Skeletal muscle satellite cell (primary cell): ENCODE measurements around the gene TCF12.
"Not testable (repeated sequence)": the region's sequence is repeated elsewhere in the genome, so short reads cannot be mapped to it uniquely, and the experiment has no call there.

Experiments
- H3K27me3 ChIP-seq: 2 replicates; pipeline ENCODE4 v1.7.0; 2013; ENCODE audit warnings: low read length; ENCODE audit not compliant: control insufficient read depth, insufficient read depth
- H3K36me3 ChIP-seq: 2 replicates; pipeline ENCODE4 v1.7.0; 2013; ENCODE audit warnings: mild to moderate bottlenecking, control low read depth, low read length; ENCODE audit not compliant: insufficient read depth
- H3K4me1 ChIP-seq: 2 replicates; pipeline ENCODE4 v1.7.0; 2013; ENCODE audit warnings: low read length; ENCODE audit not compliant: control insufficient read depth, insufficient read depth
- H3K4me2 ChIP-seq: 2 replicates; pipeline ENCODE4 v1.7.0; 2013; ENCODE audit warnings: mild to moderate bottlenecking, low read length
- H3K4me3 ChIP-seq: 2 replicates; pipeline ENCODE4 v1.7.0; 2013; ENCODE audit warnings: low read length
- H3K9ac ChIP-seq: 2 replicates; pipeline ENCODE4 v1.7.0; 2013; ENCODE audit warnings: mild to moderate bottlenecking, low read depth, low read length, moderate library complexity
- H3K9me3 ChIP-seq: replicated peaks from 2 replicates; pipeline ENCODE4 v1.7.0; 2013; ENCODE audit warnings: mild to moderate bottlenecking, control low read depth, low read length

TCF12 gene

GRCh38 chr15:56950979-56951378 is 32.5 kb downstream of the TCF12 start:
- no peaks in the 10 kb centered on the region for H3K36me3 ChIP-seq
- H3K9ac ChIP-seq = no peak overlapping the region
- H3K27me3 ChIP-seq = no peaks in the 10 kb centered on the region
- H3K4me2 ChIP-seq = no peak overlapping the region
- H3K4me1 ChIP-seq = peaks cover 12% of the 10 kb centered on the region
- no peaks in the 10 kb centered on the region for H3K9me3 ChIP-seq
- H3K4me3 ChIP-seq = no peak overlapping the region

GRCh38 chr15:56953790-56954189 is 35.3 kb downstream of the TCF12 start:
- peaks cover 4% of the 10 kb centered on the region for H3K4me1 ChIP-seq
- H3K4me2 ChIP-seq = no peak overlapping the region
- no peaks in the 10 kb centered on the region for H3K27me3 ChIP-seq
- H3K4me3 ChIP-seq = no peak overlapping the region
- no peaks in the 10 kb centered on the region for H3K9me3 ChIP-seq
- H3K36me3 ChIP-seq = no peaks in the 10 kb centered on the region
- no peak overlapping the region for H3K9ac ChIP-seq

GRCh38 chr15:56955011-56955410 is 36.6 kb downstream of the TCF12 start:
- H3K4me2 ChIP-seq, H3K9me3 ChIP-seq, H3K4me3 ChIP-seq, H3K9ac ChIP-seq, H3K27me3 ChIP-seq, H3K4me1 ChIP-seq, H3K36me3 ChIP-seq: not testable (repeated sequence)

GRCh38 chr15:56956538-56956937 is 38.1 kb downstream of the TCF12 start:
- Histone ChIP-seq H3K27me3 (no peaks in the 10 kb centered on the region), H3K4me1 (no peaks in the 10 kb centered on the region), H3K36me3 (no peaks in the 10 kb centered on the region), H3K4me2 (no peak overlapping the region), H3K4me3 (no peak overlapping the region), H3K9me3 (no peaks in the 10 kb centered on the region), H3K9ac (no peak overlapping the region)

- Histone ChIP-seq H3K4me1 (no peaks in the 10 kb centered on the region), H3K4me2 (no peak overlapping the region), H3K27me3 (no peaks in the 10 kb centered on the region), H3K9ac (no peak overlapping the region), H3K4me3 (no peak overlapping the region), H3K9me3 (no peaks in the 10 kb centered on the region), H3K36me3 (no peaks in the 10 kb centered on the region)
Measured at GRCh38 chr15:56957812-56958406, 39.5 kb downstream of the TCF12 start.

GRCh38 chr15:56959318-56959648 is 40.8 kb downstream of the TCF12 start:
- no peak overlapping the region for H3K9ac ChIP-seq
- H3K4me3 ChIP-seq = no peak overlapping the region
- H3K27me3 ChIP-seq = no peaks in the 10 kb centered on the region
- no peaks in the 10 kb centered on the region for H3K36me3 ChIP-seq
- no peaks in the 10 kb centered on the region for H3K9me3 ChIP-seq
- no peaks in the 10 kb centered on the region for H3K4me1 ChIP-seq
- no peak overlapping the region for H3K4me2 ChIP-seq

GRCh38 chr15:56960116-56960515 is 41.7 kb downstream of the TCF12 start:
- H3K27me3 ChIP-seq = no peaks in the 10 kb centered on the region
- H3K4me3 ChIP-seq = no peak overlapping the region
- H3K4me2 ChIP-seq = no peak overlapping the region
- no peaks in the 10 kb centered on the region for H3K4me1 ChIP-seq
- no peaks in the 10 kb centered on the region for H3K9me3 ChIP-seq
- no peak overlapping the region for H3K9ac ChIP-seq
- H3K36me3 ChIP-seq = no peaks in the 10 kb centered on the region

- no peaks in the 10 kb centered on the region for H3K27me3 ChIP-seq
- no peak overlapping the region for H3K4me2 ChIP-seq
- H3K9ac ChIP-seq = no peak overlapping the region
- H3K36me3 ChIP-seq = no peaks in the 10 kb centered on the region
- H3K4me1 ChIP-seq = no peaks in the 10 kb centered on the region
- no peak overlapping the region for H3K4me3 ChIP-seq
- H3K9me3 ChIP-seq = no peaks in the 10 kb centered on the region
Measured at GRCh38 chr15:56963126-56963525, 44.7 kb downstream of the TCF12 start.

GRCh38 chr15:56963710-56964109 is 45.3 kb downstream of the TCF12 start:
- no peaks in the 10 kb centered on the region for H3K4me1 ChIP-seq
- no peak overlapping the region for H3K9ac ChIP-seq
- no peak overlapping the region for H3K4me3 ChIP-seq
- H3K9me3 ChIP-seq = no peaks in the 10 kb centered on the region
- H3K27me3 ChIP-seq = no peaks in the 10 kb centered on the region
- no peaks in the 10 kb centered on the region for H3K36me3 ChIP-seq
- H3K4me2 ChIP-seq = no peak overlapping the region

- H3K9ac ChIP-seq = no peak overlapping the region
- no peak overlapping the region for H3K4me3 ChIP-seq
- no peaks in the 10 kb centered on the region for H3K9me3 ChIP-seq
- H3K4me1 ChIP-seq = no peaks in the 10 kb centered on the region
- H3K36me3 ChIP-seq = no peaks in the 10 kb centered on the region
- H3K27me3 ChIP-seq = no peaks in the 10 kb centered on the region
- no peak overlapping the region for H3K4me2 ChIP-seq
Measured at GRCh38 chr15:56964182-56964581, 45.7 kb downstream of the TCF12 start.

GRCh38 chr15:56965231-56966013 is 47.0 kb downstream of the TCF12 start:
- Histone ChIP-seq H3K9ac (no peak overlapping the region), H3K4me1 (no peaks in the 10 kb centered on the region), H3K36me3 (no peaks in the 10 kb centered on the region), H3K4me2 (no peak overlapping the region), H3K9me3 (no peaks in the 10 kb centered on the region), H3K4me3 (no peak overlapping the region), H3K27me3 (no peaks in the 10 kb centered on the region)

GRCh38 chr15:56967336-56967735 is 48.9 kb downstream of the TCF12 start:
- no peaks in the 10 kb centered on the region for H3K36me3 ChIP-seq
- no peaks in the 10 kb centered on the region for H3K9me3 ChIP-seq
- H3K27me3 ChIP-seq = no peaks in the 10 kb centered on the region
- no peak overlapping the region for H3K4me2 ChIP-seq
- H3K4me3 ChIP-seq = no peak overlapping the region
- no peak overlapping the region for H3K9ac ChIP-seq
- H3K4me1 ChIP-seq = no peaks in the 10 kb centered on the region
